Esophagus squamous epithelium (tissue), 5 donors: Measurements from ENCODE around the gene ERF. TPM values are rescaled to one million over a fixed set of nuclear protein-coding genes. Genes with fewer than 3 reads are reported as not detected.

Experiments
- DNase-seq: peaks from one replicate; lab custom pipeline; 2025; lab: John Stamatoyannopoulos, UW
- H3K27ac ChIP-seq, 4 donors: fragments of 200-600 bp; sonication (generic); one replicate each; pipeline ENCODE4 v1.5.1; 2016 to 2019; ENCODE audit warnings: mild to moderate bottlenecking in 1 of 4
- H3K27me3 ChIP-seq, 4 donors: fragments of 200-600 bp; sonication (generic); 1 replicate in 3 of 4; 2 replicates in 1 of 4; pipeline versions ENCODE4 v1.5.1 to v1.6.0; 2017 to 2021; ENCODE audit warnings: antibody characterized with exemption in 1 of 4
- H3K36me3 ChIP-seq, 3 donors: fragments of 200-600 bp; sonication (generic); one replicate each; pipeline ENCODE4 v1.5.1; 2016 to 2019
- H3K4me1 ChIP-seq, 3 donors: fragments of 200-600 bp; sonication (generic); one replicate each; pipeline ENCODE4 v1.5.1; 2017 to 2019
- H3K4me3 ChIP-seq, 4 donors: fragments of 200-600 bp; sonication (generic); 1 replicate in 3 of 4; 2 replicates in 1 of 4; pipeline ENCODE4 v1.5.1; 2016 to 2019; ENCODE audit warnings: mild to moderate bottlenecking in 2 of 4, moderate library complexity in 1 of 4
- H3K9me3 ChIP-seq, 3 donors: fragments of 200-600 bp; sonication (generic); one replicate each; pipeline ENCODE4 v1.5.1; 2016 to 2019
- POLR2A ChIP-seq, 4 donors: fragments of 450-650 bp; IDR thresholded peaks; one replicate each; pipeline ENCODE4 v1.6.1; 2017; ENCODE audit warnings: antibody characterized with exemption in 4 of 4, mild to moderate bottlenecking in 4 of 4, moderate library complexity in 3 of 4
- WGBS, 2 donors: methylation state at CpG; one replicate each; pipeline ENCODE4 v1.1.5; 2018; 5-methylcytosine and 5-hydroxymethylcytosine counted together
- intact Hi-C: fragments of 100-400 bp; cut with DNase I; formaldehyde crosslinking; loops from one replicate; pipeline ENCODE4 v1.15.0; 2022
- total RNA-seq, 4 donors: library from RNA; depleted of rRNA; stranded (reverse); fragments of >200 nt; gene quantifications; one replicate each; pipeline ENCODE4 v1.1.0, GENCODE V29; 2016
- TF ChIP-seq, protein P1 (sequence below), 6 experiments: fragments of 450-650 bp in 4 of 6; fragments of 200-600 bp in 2 of 6; sonication (generic) in 2 of 6; IDR thresholded peaks; one replicate each; pipeline ENCODE4 v1.5.1; 2016 to 2019; ENCODE audit warnings: antibody characterized with exemption in 6 of 6, mild to moderate bottlenecking in 4 of 6, moderate library complexity in 4 of 6
- donor health status: DM: yes; HTN: yes; CAD: no.

The ERF gene
- total RNA-seq, 4 donors from 2014 or later, result 13.3 to 32.5 (median 21.0) TPM

DNA sequence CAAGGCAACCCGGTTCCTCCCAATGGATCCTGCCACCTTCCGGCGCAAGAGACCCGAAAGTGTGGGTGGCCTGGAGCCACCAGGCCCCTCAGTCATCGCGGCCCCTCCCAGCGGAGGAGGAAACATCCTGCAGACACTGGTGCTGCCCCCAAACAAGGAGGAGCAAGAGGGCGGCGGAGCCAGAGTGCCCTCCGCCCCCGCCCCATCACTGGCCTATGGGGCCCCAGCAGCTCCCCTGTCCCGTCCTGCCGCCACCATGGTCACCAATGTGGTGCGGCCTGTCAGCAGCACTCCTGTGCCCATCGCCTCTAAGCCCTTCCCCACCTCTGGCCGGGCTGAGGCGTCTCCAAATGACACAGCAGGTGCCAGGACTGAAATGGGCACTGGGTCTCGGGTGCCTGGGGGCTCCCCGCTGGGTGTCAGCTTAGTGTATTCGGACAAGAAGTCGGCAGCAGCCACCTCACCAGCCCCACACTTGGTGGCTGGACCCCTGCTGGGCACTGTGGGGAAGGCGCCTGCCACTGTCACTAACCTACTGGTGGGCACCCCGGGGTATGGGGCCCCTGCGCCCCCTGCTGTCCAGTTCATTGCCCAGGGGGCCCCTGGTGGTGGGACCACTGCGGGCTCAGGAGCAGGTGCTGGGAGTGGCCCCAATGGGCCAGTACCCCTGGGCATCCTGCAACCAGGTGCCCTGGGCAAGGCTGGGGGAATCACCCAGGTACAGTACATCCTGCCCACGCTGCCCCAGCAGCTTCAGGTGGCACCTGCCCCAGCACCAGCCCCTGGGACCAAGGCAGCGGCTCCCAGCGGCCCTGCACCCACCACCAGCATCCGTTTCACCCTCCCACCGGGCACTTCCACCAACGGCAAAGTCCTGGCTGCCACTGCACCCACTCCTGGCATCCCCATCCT lies 35.9 kb upstream of the ERF start:
- Histone ChIP-seq H3K4me1 (peaks cover 10 to 45% (median 17%) of the 10 kb centered on the region in 3 donors), H3K27ac (no peak overlapping the region), H3K27me3 (no peaks in the 10 kb centered on the region), H3K9me3 (no peaks in the 10 kb centered on the region), H3K4me3 (no peak overlapping the region), H3K36me3 (peaks cover 69 to 92% (median 73%) of the 10 kb centered on the region in 3 donors)
- TF ChIP-seq POLR2A (IDR thresholded peaks at IDR 0.05), result no peak
- TF ChIP-seq, protein P1, sequence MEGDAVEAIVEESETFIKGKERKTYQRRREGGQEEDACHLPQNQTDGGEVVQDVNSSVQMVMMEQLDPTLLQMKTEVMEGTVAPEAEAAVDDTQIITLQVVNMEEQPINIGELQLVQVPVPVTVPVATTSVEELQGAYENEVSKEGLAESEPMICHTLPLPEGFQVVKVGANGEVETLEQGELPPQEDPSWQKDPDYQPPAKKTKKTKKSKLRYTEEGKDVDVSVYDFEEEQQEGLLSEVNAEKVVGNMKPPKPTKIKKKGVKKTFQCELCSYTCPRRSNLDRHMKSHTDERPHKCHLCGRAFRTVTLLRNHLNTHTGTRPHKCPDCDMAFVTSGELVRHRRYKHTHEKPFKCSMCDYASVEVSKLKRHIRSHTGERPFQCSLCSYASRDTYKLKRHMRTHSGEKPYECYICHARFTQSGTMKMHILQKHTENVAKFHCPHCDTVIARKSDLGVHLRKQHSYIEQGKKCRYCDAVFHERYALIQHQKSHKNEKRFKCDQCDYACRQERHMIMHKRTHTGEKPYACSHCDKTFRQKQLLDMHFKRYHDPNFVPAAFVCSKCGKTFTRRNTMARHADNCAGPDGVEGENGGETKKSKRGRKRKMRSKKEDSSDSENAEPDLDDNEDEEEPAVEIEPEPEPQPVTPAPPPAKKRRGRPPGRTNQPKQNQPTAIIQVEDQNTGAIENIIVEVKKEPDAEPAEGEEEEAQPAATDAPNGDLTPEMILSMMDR (IDR thresholded peaks at IDR 0.05), result peak; percentile 23 to 53 (median 44)
- WGBS, 2 donors, result 17 to 84% methylated on average over 1 to 5 of the region's 31 CpGs
- DNase-seq, result no peak
- intact Hi-C loops, result loop anchor here (10.0 kb wide), 1 partner anchor 46 kb away; the partner anchor contains the start of gene GSK3A

DNA sequence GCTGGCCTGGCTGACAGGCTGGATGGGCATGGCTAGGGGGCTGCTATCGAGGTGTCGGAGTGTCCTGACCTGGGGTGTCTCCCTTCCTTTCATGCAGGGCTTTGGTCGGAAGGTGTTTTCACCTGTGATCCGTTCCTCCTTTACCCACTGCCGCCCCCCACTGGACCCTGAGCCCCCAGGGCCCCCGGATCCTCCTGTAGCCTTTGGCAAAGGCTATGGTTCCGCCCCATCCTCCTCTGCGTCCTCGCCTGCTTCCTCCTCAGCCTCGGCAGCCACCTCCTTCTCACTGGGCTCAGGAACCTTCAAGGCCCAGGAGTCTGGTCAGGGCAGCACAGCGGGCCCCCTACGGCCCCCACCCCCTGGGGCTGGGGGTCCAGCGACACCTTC lies 35.2 kb upstream of the ERF start:
- H3K36me3 ChIP-seq, result peaks cover 64 to 86% (median 73%) of the 10 kb centered on the region in 3 donors
- no peak for DNase-seq
- no peak overlapping the region for H3K4me3 ChIP-seq
- 68% methylated on average over 7 of the region's 13 CpGs; no CpG with 5 or more reads in 1 of the 2 donors for WGBS, 2 donors
- no peak for TF ChIP-seq POLR2A (IDR thresholded peaks at IDR 0.05)
- TF ChIP-seq, protein P1 (IDR thresholded peaks at IDR 0.05), result no peak
- H3K27ac ChIP-seq, result no peak overlapping the region
- peaks cover 16 to 50% (median 23%) of the 10 kb centered on the region in 3 donors for H3K4me1 ChIP-seq
- no peaks in the 10 kb centered on the region for H3K9me3 ChIP-seq
- intact Hi-C loops, result loop anchor here (10.0 kb wide), 1 partner anchor 45 kb away; the partner anchor contains the start of gene GSK3A
- no peaks in the 10 kb centered on the region for H3K27me3 ChIP-seq

DNA sequence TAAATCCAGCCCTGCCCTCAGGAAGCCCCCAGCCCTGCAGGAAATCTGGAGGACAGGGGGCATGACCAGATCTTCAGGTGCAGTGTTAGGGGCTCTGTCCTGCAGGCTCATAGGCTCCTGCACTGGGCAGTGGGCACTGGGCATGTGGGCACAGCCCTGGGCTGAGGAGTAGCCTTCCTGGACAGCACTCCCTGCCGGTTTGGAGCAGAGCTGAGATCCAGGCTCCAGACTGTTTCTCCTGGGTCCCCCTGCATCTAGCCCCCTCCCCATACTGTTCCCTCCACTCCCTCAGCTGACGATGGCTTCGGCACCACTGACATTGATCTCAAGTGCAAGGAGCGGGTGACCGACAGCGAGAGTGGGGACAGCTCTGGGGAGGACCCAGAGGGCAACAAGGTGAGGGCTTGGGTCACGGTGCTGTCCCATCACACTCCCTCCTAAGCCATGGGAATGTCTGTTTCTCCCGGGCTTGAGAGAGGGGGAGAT lies 34.7 kb upstream of the ERF start:
- intact Hi-C loops, result loop anchor here (10.0 kb wide), 1 partner anchor 45 kb away; the partner anchor contains the start of gene GSK3A
- no peak for TF ChIP-seq POLR2A (IDR thresholded peaks at IDR 0.05)
- TF ChIP-seq, protein P1 (IDR thresholded peaks at IDR 0.05), result no peak
- 81 to 91% methylated on average over 3 to 8 of the region's 8 CpGs for WGBS, 2 donors

DNA sequence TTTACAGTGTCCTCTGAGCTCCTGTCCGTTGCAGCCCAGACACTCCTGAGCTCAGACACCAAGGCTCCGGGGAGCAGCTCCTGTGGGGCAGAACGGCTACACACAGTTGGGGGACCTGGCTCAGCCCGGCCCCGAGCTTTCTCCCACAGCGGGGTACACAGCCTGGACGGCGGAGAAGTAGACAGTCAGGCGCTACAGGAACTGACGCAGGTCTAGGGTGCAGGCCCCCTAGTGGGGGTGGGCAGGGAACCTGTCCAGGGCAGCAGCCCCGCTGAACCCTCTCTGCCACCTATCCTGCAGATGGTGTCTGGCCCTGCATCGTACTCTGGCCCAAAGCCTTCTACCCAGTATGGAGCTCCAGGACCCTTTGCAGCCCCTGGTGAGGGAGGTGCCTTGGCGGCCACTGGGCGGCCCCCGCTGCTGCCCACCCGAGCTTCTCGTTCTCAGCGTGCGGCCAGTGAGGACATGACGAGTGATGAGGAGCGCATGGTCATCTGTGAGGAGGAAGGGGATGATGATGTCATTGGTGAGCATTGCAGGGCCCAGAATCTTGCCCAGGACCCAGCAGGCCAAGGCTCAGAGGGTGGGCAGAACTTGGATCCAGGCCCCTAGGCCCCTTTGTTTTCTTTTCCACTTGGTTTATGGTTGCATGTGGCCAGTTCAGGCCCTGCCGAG lies 34.1 kb upstream of the ERF start:
- peaks cover 21 to 57% (median 31%) of the 10 kb centered on the region in 3 donors for H3K4me1 ChIP-seq
- no peaks in the 10 kb centered on the region for H3K9me3 ChIP-seq
- H3K4me3 ChIP-seq, result no peak overlapping the region
- WGBS, 2 donors, result 73 to 82% methylated on average over 2 to 4 of the region's 22 CpGs
- TF ChIP-seq, protein P1 (IDR thresholded peaks at IDR 0.05), result no peak
- TF ChIP-seq POLR2A (IDR thresholded peaks at IDR 0.05), result no peak
- peaks cover 60 to 75% (median 63%) of the 10 kb centered on the region in 3 donors for H3K36me3 ChIP-seq
- H3K27ac ChIP-seq, result no peak overlapping the region
- no peaks in the 10 kb centered on the region for H3K27me3 ChIP-seq
- no peak for DNase-seq
- intact Hi-C loops, result no loop called here

More for the DNA sequence above, 34.7 kb upstream of the ERF start:
- Histone ChIP-seq H3K36me3 (peaks cover 64 to 80% (median 69%) of the 10 kb centered on the region in 3 donors), H3K4me3 (no peak overlapping the region), H3K9me3 (no peaks in the 10 kb centered on the region), H3K4me1 (peaks cover 21 to 55% (median 28%) of the 10 kb centered on the region in 3 donors), H3K27ac (no peak overlapping the region), H3K27me3 (no peaks in the 10 kb centered on the region)
- no peak for DNase-seq
